ENCODE data around the gene ATP6AP1.
"Not testable (repeated sequence)": the region's sequence is repeated elsewhere in the genome, so short reads cannot be mapped to it uniquely, and the experiment has no call there.

Gene ATP6AP1

GRCh38 chrX:154428176-154429171, at the start of gene ATP6AP1:
ATP6AP1 (plus strand) TSS chrX:154428677; CDS start chrX:154428693, 16 bp downstream.
- DNase-seq = peak; percentile 88

- DNase-seq = peak; percentile 95
These were observed 49.5 kb upstream of the ATP6AP1 start, which contains the start of gene EMD for GRCh38 chrX:154378799-154379568. EMD (plus strand) TSS chrX:154379295; CDS start chrX:154379485, 190 bp downstream.

- no peak for DNase-seq
These were observed 48.9 kb upstream of the ATP6AP1 start for GRCh38 chrX:154379569-154379951.

- DNase-seq = no peak
These were observed 48.3 kb upstream of the ATP6AP1 start for GRCh38 chrX:154380153-154380552.

- no peak for DNase-seq
These were observed 47.7 kb upstream of the ATP6AP1 start for GRCh38 chrX:154380787-154381186.

GRCh38 chrX:154381271-154381670, 47.2 kb upstream of the ATP6AP1 start:
- no peak for DNase-seq

- no peak for DNase-seq
These were observed 45.9 kb upstream of the ATP6AP1 start for GRCh38 chrX:154382483-154383069.

GRCh38 chrX:154383359-154384283, 44.9 kb upstream of the ATP6AP1 start:
- no peak for DNase-seq

GRCh38 chrX:154384284-154384892, 44.1 kb upstream of the ATP6AP1 start:
- DNase-seq = no peak

- DNase-seq = not testable (repeated sequence)
These were observed 40.4 kb upstream of the ATP6AP1 start for GRCh38 chrX:154388094-154388493.

GRCh38 chrX:154388649-154389048, 39.8 kb upstream of the ATP6AP1 start:
- not testable (repeated sequence) for DNase-seq

- DNase-seq = not testable (repeated sequence)
These were observed 38.4 kb upstream of the ATP6AP1 start for GRCh38 chrX:154389812-154390747.

GRCh38 chrX:154396363-154396762, 32.1 kb upstream of the ATP6AP1 start:
- DNase-seq = not testable (repeated sequence)

GRCh38 chrX:154396973-154397887, 31.2 kb upstream of the ATP6AP1 start:
- peak; percentile 75 for DNase-seq

GRCh38 chrX:154397888-154398667, 30.4 kb upstream of the ATP6AP1 start, which contains the start of gene RPL10:
RPL10 (plus strand) TSS chrX:154398377; CDS start chrX:154398520, 143 bp downstream.
- DNase-seq = peak; percentile 90

GRCh38 chrX:154398668-154399526, 29.6 kb upstream of the ATP6AP1 start:
- DNase-seq = peak; percentile 85

Measured in stimulated activated CD4-positive, alpha-beta T cell treated with anti-CD3 and anti-CD28 coated beads, Interleukin-4, amount 100 ng/mL, for 24 hours (primary cell).